Left renal pelvis (tissue), 4 donors: ENCODE measurements around the gene PABPN1L. TPM values are rescaled to one million over a fixed set of nuclear protein-coding genes. Genes with fewer than 3 reads are reported as not detected.

Experiments
- DNase-seq, 4 donors: peaks; one replicate each; pipeline ENCODE4 v3.0.0-alpha.2; 2013; ENCODE audit warnings: low read depth in 4 of 4, low spot score in 3 of 4
- polyA plus RNA-seq, 4 donors: library from polyadenylated mRNA; unstranded; fragments of 120-200 nt; gene quantifications; one replicate each; pipeline ENCODE4 v1.2.1, GENCODE V29; 2013; ENCODE audit not compliant: insufficient read length in 4 of 4

Gene PABPN1L
- not detected for polyA plus RNA-seq

- no peak for DNase-seq
Observed at GRCh38 chr16:88866151-88866920, at the start of gene PABPN1L. Gene PABPN1L, minus strand, starts transcription at chr16:88866660. Its CDS starts 54 bp downstream, at chr16:88866606.

- no peak for DNase-seq
Observed at GRCh38 chr16:88915639-88916327, 49.3 kb upstream of the PABPN1L start.

GRCh38 chr16:88914750-88915368, 48.4 kb upstream of the PABPN1L start:
- DNase-seq = no peak

- DNase-seq = no peak
Observed at GRCh38 chr16:88913870-88914269, 47.4 kb upstream of the PABPN1L start.

GRCh38 chr16:88913001-88913612, 46.6 kb upstream of the PABPN1L start:
- DNase-seq = no peak

GRCh38 chr16:88912556-88912955, 46.1 kb upstream of the PABPN1L start:
- no peak for DNase-seq

GRCh38 chr16:88911946-88912310, 45.5 kb upstream of the PABPN1L start:
- no peak for DNase-seq

- DNase-seq = no peak
Observed at GRCh38 chr16:88911136-88911945, 44.9 kb upstream of the PABPN1L start.

- DNase-seq = no peak
Observed at GRCh38 chr16:88910284-88911135, 44.0 kb upstream of the PABPN1L start.

GRCh38 chr16:88909431-88910210, 43.2 kb upstream of the PABPN1L start:
- DNase-seq = no peak

GRCh38 chr16:88908307-88908706, 41.8 kb upstream of the PABPN1L start:
- no peak for DNase-seq

GRCh38 chr16:88907768-88908167, 41.3 kb upstream of the PABPN1L start:
- no peak for DNase-seq

GRCh38 chr16:88906535-88907105, 40.2 kb upstream of the PABPN1L start:
- no peak for DNase-seq

GRCh38 chr16:88906020-88906419, 39.6 kb upstream of the PABPN1L start:
- DNase-seq = no peak

- DNase-seq = no peak
Observed at GRCh38 chr16:88905563-88905962, 39.1 kb upstream of the PABPN1L start.

GRCh38 chr16:88904676-88905365, 38.4 kb upstream of the PABPN1L start:
- DNase-seq = no peak

- DNase-seq = no peak
Observed at GRCh38 chr16:88903267-88903666, 36.8 kb upstream of the PABPN1L start.

GRCh38 chr16:88902744-88903143, 36.3 kb upstream of the PABPN1L start:
- no peak for DNase-seq
